ENCODE data around the gene PPP2R5C.

Gene PPP2R5C

GRCh38 chr14:101894365-101895081 is 133.0 kb downstream of the PPP2R5C start:
- no peak for DNase-seq

- DNase-seq = no peak
These were observed 133.7 kb downstream of the PPP2R5C start for GRCh38 chr14:101895256-101895655.

- no peak for DNase-seq
These were observed 135.8 kb downstream of the PPP2R5C start for GRCh38 chr14:101897326-101897725.

- DNase-seq = no peak
These were observed 136.9 kb downstream of the PPP2R5C start for GRCh38 chr14:101898416-101898815.

GRCh38 chr14:101899263-101899662 is 137.8 kb downstream of the PPP2R5C start:
- DNase-seq = no peak

GRCh38 chr14:101900253-101900652 is 138.7 kb downstream of the PPP2R5C start:
- no peak for DNase-seq

- no peak for DNase-seq
These were observed 141.6 kb downstream of the PPP2R5C start for GRCh38 chr14:101903111-101903561.

GRCh38 chr14:101905614-101906013 is 144.1 kb downstream of the PPP2R5C start:
- no peak for DNase-seq

GRCh38 chr14:101906645-101907044 is 145.1 kb downstream of the PPP2R5C start:
- no peak for DNase-seq

- DNase-seq = no peak
These were observed 146.1 kb downstream of the PPP2R5C start for GRCh38 chr14:101907619-101908018.

GRCh38 chr14:101908795-101909194 is 147.3 kb downstream of the PPP2R5C start:
- DNase-seq = no peak

GRCh38 chr14:101909371-101910096 is 148.0 kb downstream of the PPP2R5C start:
- DNase-seq = no peak

- no peak for DNase-seq
These were observed 151.3 kb downstream of the PPP2R5C start for GRCh38 chr14:101912841-101913240.

GRCh38 chr14:101914083-101914482 is 152.6 kb downstream of the PPP2R5C start:
- no peak for DNase-seq

- DNase-seq = no peak
These were observed 154.6 kb downstream of the PPP2R5C start for GRCh38 chr14:101915871-101916815.

GRCh38 chr14:101916816-101917412 is 155.4 kb downstream of the PPP2R5C start:
- DNase-seq = no peak

- no peak for DNase-seq
These were observed 156.0 kb downstream of the PPP2R5C start for GRCh38 chr14:101917413-101918017.

GRCh38 chr14:101918065-101918989 is 156.8 kb downstream of the PPP2R5C start:
- DNase-seq = no peak

- DNase-seq = peak; percentile 6 to 61
These were observed 158.8 kb downstream of the PPP2R5C start for GRCh38 chr14:101920271-101920670.

GRCh38 chr14:101922866-101923265 is 161.4 kb downstream of the PPP2R5C start:
- no peak for DNase-seq

GRCh38 chr14:101925152-101925551 is 163.6 kb downstream of the PPP2R5C start:
- no peak for DNase-seq

All from inflammatory macrophage treated with lipopolysaccharide for 1 hour (primary cell).